Lower lobe of right lung (tissue), 2 donors: ENCODE data around the gene ANKRD50. TPM values are rescaled to one million over a fixed set of nuclear protein-coding genes. Genes with fewer than 3 reads are reported as not detected.

ENCODE experiments used
- ATAC-seq, 2 donors: fragments of 200-7000 bp; cut with Tn5 transposase; one replicate each; pipeline ENCODE4 v1.9.1; 2020 to 2022; ENCODE audit warnings: mild to moderate bottlenecking in 2 of 2, moderate library complexity in 2 of 2
- DNase-seq: peaks from one replicate; pipeline ENCODE4 v3.0.0-alpha.2; 2020
- H3K27ac ChIP-seq: fragments of 200-600 bp; one replicate; pipeline ENCODE4 v1.8.0; 2022
- H3K27me3 ChIP-seq: fragments of 200-600 bp; one replicate; pipeline ENCODE4 v1.8.0; 2022; ENCODE audit warnings: low read depth
- H3K36me3 ChIP-seq: fragments of 200-600 bp; one replicate; pipeline ENCODE4 v1.8.0; 2022; ENCODE audit warnings: mild to moderate bottlenecking
- H3K4me1 ChIP-seq: fragments of 200-600 bp; one replicate; pipeline ENCODE4 v1.8.0; 2022
- H3K4me3 ChIP-seq: fragments of 200-600 bp; one replicate; pipeline ENCODE4 v1.8.0; 2022; ENCODE audit warnings: mild to moderate bottlenecking
- H3K9me3 ChIP-seq: fragments of 200-600 bp; one replicate; pipeline ENCODE4 v1.8.0; 2022
- CTCF ChIP-seq: fragments of 200-600 bp; IDR thresholded peaks from one replicate; pipeline ENCODE4 v1.8.0; 2022; ENCODE audit warnings: antibody characterized with exemption, mild to moderate bottlenecking
- intact Hi-C: fragments of 100-400 bp; cut with DNase I; formaldehyde crosslinking; loops from one replicate; pipeline ENCODE4 v1.11.0; 2022
- total RNA-seq: library from RNA; stranded (reverse); fragmentation: NEBNext Ultra II Directional; extraction: Animal tissue kit (Norgen Biotek cat#: 25700); gene quantifications from one replicate; pipeline ENCODE4 v1.2.1, GENCODE V29; 2021
- donor health status: DM: no; HTN: yes; CAD: no; lungs with severe emphysema.

ANKRD50 gene
- total RNA-seq, 1 donor from 2014 or later, result 22.5 TPM

GRCh38 chr4:124717101-124717500, 4.6 kb upstream of the ANKRD50 start:
- no peaks in the 10 kb centered on the region for H3K4me1 ChIP-seq
- intact Hi-C loops, result no loop called here
- no peak overlapping the region for H3K27ac ChIP-seq
- ATAC-seq (no peak), DNase-seq (no peak)
- no peak for TF ChIP-seq CTCF
- H3K9me3 ChIP-seq, result no peaks in the 10 kb centered on the region
- no peaks in the 10 kb centered on the region for H3K27me3 ChIP-seq
- no peak overlapping the region for H3K4me3 ChIP-seq
- H3K36me3 ChIP-seq, result no peaks in the 10 kb centered on the region

- Histone ChIP-seq H3K9me3 (no peaks in the 10 kb centered on the region), H3K27ac (peak overlapping the region; percentile 93), H3K27me3 (no peaks in the 10 kb centered on the region), H3K36me3 (no peaks in the 10 kb centered on the region), H3K4me3 (peak overlapping the region; percentile 85), H3K4me1 (peaks cover 25% of the 10 kb centered on the region)
- peak; percentile 52 for TF ChIP-seq CTCF
- DNase-seq (peak; percentile 77), ATAC-seq (peak; percentile 69 to 79)
- intact Hi-C loops, result no loop called here
These were observed 657 bp upstream of the ANKRD50 start for GRCh38 chr4:124713185-124713592.

DNA sequence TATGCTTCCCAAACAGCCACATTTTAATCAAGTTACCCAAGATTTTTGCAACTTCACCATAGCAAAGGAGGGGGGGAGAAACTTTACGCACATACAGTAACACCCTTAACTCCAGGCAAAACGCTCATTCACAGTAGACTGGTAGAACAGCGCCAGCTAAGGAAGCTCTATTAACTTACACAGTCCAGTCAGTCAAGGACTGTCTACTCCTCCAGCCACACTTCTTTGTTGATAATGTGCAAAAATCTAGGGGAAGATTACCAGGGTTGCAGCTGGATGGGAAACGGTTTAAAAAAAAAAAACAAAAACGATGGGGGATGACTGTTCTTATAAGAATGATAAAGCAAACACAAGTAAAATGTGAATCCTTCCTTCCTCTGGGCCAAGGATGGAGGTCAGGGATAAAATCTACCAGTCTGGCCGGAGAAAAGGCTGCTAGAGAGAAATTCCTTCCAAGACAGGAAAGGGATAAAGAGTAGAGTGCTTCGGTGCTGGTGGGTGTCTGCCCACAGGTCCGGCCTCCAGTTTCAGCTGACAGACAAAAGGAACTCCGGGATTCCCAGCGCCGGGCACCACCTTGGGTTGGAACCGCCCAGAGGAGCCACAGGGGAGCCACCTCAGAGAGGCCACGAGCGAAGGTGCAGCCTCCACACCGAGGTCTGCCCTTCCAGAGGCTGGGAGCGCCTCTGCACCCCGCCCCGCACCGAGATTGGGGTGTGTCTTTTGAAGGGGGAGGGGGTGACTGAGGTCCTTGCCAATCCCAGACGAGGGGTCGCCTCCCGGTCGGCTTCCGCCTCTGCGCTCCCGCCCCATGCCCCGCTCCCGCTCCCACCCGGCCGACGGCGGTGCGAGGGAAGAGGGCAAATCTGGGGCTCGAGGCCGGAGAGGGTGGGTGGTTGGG, 811 bp downstream of the ANKRD50 start:
- peak; percentile 77 to 78 for ATAC-seq
- no peak for TF ChIP-seq CTCF

DNA sequence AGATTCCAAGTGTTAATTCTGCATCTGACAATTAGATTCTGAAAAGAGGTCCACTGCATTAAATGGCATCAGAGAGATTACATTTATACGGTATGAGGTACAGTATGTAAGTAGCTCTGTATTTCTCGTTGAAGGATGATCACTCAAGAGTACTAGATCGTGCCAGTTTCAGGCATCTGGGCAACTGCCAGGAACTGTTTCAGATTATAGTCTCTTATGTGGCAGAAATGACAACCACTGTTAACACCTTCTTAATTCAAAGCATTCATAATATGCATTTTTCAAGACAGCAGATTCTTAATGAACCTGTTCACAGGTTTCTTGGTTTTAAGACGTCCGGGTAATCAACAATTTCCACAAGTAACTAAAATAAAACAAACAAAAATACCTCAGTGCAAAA, 1.6 kb downstream of the ANKRD50 start:
- H3K27ac ChIP-seq, result peak overlapping the region; percentile 93
- intact Hi-C loops, result no loop called here
- ATAC-seq, result no peak

More for the DNA sequence above, 811 bp downstream of the ANKRD50 start:
- Histone ChIP-seq H3K4me3 (peak overlapping the region; percentile 85), H3K27me3 (no peaks in the 10 kb centered on the region), H3K27ac (peak overlapping the region; percentile 93), H3K4me1 (peaks cover 25% of the 10 kb centered on the region), H3K36me3 (no peaks in the 10 kb centered on the region), H3K9me3 (no peaks in the 10 kb centered on the region)
- intact Hi-C loops, result no loop called here
- peak; percentile 68 for DNase-seq

More for the DNA sequence above, 1.6 kb downstream of the ANKRD50 start:
- Histone ChIP-seq H3K36me3 (no peaks in the 10 kb centered on the region), H3K4me1 (peaks cover 25% of the 10 kb centered on the region), H3K4me3 (peak overlapping the region; percentile 85), H3K27me3 (no peaks in the 10 kb centered on the region), H3K9me3 (no peaks in the 10 kb centered on the region)
- DNase-seq, result no peak
- TF ChIP-seq CTCF, result no peak
